Activated T-cell treated with anti-CD3 and anti-CD28 coated beads, Interleukin-2, amount 50 U/mL, for 72 hours (primary cell): ENCODE results near the gene MDH1. TPM values are rescaled to one million over a fixed set of nuclear protein-coding genes. Genes with fewer than 3 reads are reported as not detected.

ENCODE experiments used
- ATAC-seq, 2 donors: fragments of 150-1000 bp; cut with Tn5 transposase; replicated peaks in 1 of 2; 2 replicates each; pipeline ENCODE4 v1.10.0; 2021; ENCODE audit warnings: moderate library complexity in 2 of 2, mild to moderate bottlenecking in 1 of 2
- DNase-seq, 2 donors: peaks; one replicate each; pipeline ENCODE4 v3.0.0; 2021 to 2022; ENCODE audit warnings: mixed read lengths in 1 of 2
- H3K27ac Mint-ChIP-seq: one replicate; pipeline ENCODE4 v1.8.0; 2022; ENCODE audit warnings: mild to moderate bottlenecking, moderate library complexity, mixed read lengths
- H3K27me3 Mint-ChIP-seq: one replicate; pipeline ENCODE4 v1.8.0; 2022; ENCODE audit warnings: low read depth, mixed read lengths
- H3K36me3 Mint-ChIP-seq, 2 donors: one replicate each; pipeline ENCODE4 v1.8.0; 2022; ENCODE audit warnings: mixed read lengths in 2 of 2, mild to moderate bottlenecking in 1 of 2; ENCODE audit not compliant: insufficient read depth in 2 of 2
- H3K4me1 Mint-ChIP-seq: one replicate; pipeline ENCODE4 v1.8.0; 2022; ENCODE audit warnings: low read depth, mixed read lengths
- H3K4me3 Mint-ChIP-seq, 2 donors: one replicate each; pipeline ENCODE4 v1.8.0; 2022; ENCODE audit warnings: mild to moderate bottlenecking in 2 of 2, mixed read lengths in 2 of 2, moderate library complexity in 2 of 2
- H3K9me3 Mint-ChIP-seq, 2 donors: one replicate each; pipeline ENCODE4 v1.8.0; 2022; ENCODE audit warnings: mixed read lengths in 2 of 2
- total RNA-seq, 2 donors: library from RNA; stranded (reverse); gene quantifications; one replicate each; pipeline ENCODE4 v1.2.3, GENCODE V29; 2022

Gene MDH1
- total RNA-seq, 2 donors from 2014 or later: 170 to 171 TPM

- H3K4me1 Mint-ChIP-seq: no peaks in the 10 kb centered on the region
- H3K27me3 Mint-ChIP-seq: peaks cover 8% of the 10 kb centered on the region
- ATAC-seq (no peak), DNase-seq (no peak)
- peaks cover 10 to 12% of the 10 kb centered on the region in 2 donors for H3K9me3 Mint-ChIP-seq
- no peak overlapping the region for H3K27ac Mint-ChIP-seq
- peaks cover 11 to 13% of the 10 kb centered on the region in 2 donors for H3K36me3 Mint-ChIP-seq
- no peak overlapping the region for H3K4me3 Mint-ChIP-seq
These were observed 39.1 kb downstream of the MDH1 start for GRCh38 chr2:63627866-63628265.

GRCh38 chr2:63628403-63628942 lies 39.7 kb downstream of the MDH1 start:
- peaks cover 12 to 13% of the 10 kb centered on the region in 2 donors for H3K36me3 Mint-ChIP-seq
- no peak for ATAC-seq
- H3K9me3 Mint-ChIP-seq: peaks cover 10 to 15% of the 10 kb centered on the region in 2 donors
- H3K4me1 Mint-ChIP-seq: no peaks in the 10 kb centered on the region
- H3K4me3 Mint-ChIP-seq: no peak overlapping the region
- peaks cover 8% of the 10 kb centered on the region for H3K27me3 Mint-ChIP-seq
- no peak for DNase-seq
- H3K27ac Mint-ChIP-seq: no peak overlapping the region

GRCh38 chr2:63631501-63631900 lies 42.7 kb downstream of the MDH1 start:
- Mint-ChIP-seq H3K4me3 (no peak overlapping the region), H3K4me1 (no peaks in the 10 kb centered on the region), H3K9me3 (peaks cover 11 to 18% of the 10 kb centered on the region in 2 donors), H3K36me3 (peaks cover 13% of the 10 kb centered on the region in 2 donors), H3K27ac (no peak overlapping the region), H3K27me3 (no peaks in the 10 kb centered on the region)
- no peak for ATAC-seq
- DNase-seq: no peak

- Mint-ChIP-seq H3K36me3 (peaks cover 13% of the 10 kb centered on the region in 2 donors), H3K27me3 (no peaks in the 10 kb centered on the region), H3K4me1 (no peaks in the 10 kb centered on the region), H3K27ac (no peak overlapping the region), H3K4me3 (no peak overlapping the region), H3K9me3 (peaks cover 12 to 18% of the 10 kb centered on the region in 2 donors)
- ATAC-seq: no peak
- no peak for DNase-seq
These were observed 43.6 kb downstream of the MDH1 start for GRCh38 chr2:63632382-63632781.

- Mint-ChIP-seq H3K27me3 (peaks cover 5% of the 10 kb centered on the region), H3K9me3 (peaks cover 3 to 6% of the 10 kb centered on the region in 2 donors)
These were observed 50.6 kb downstream of the MDH1 start for GRCh38 chr2:63639344-63639743.

GRCh38 chr2:63642946-63643345 lies 54.2 kb downstream of the MDH1 start:
- H3K4me3 Mint-ChIP-seq: no peak overlapping the region
- H3K36me3 Mint-ChIP-seq: peaks cover 0 to 2% of the 10 kb centered on the region in 2 donors
- no peak overlapping the region for H3K27ac Mint-ChIP-seq
- no peaks in the 10 kb centered on the region for H3K4me1 Mint-ChIP-seq
- peaks cover 0 to 3% of the 10 kb centered on the region in 2 donors for H3K9me3 Mint-ChIP-seq
- DNase-seq (no peak), ATAC-seq (no peak)
- H3K27me3 Mint-ChIP-seq: peaks cover 5% of the 10 kb centered on the region

More at GRCh38 chr2:63639344-63639743, 50.6 kb downstream of the MDH1 start:
- no peaks in the 10 kb centered on the region for H3K4me1 Mint-ChIP-seq
- no peak for ATAC-seq
- no peak overlapping the region for H3K27ac Mint-ChIP-seq
- no peak overlapping the region for H3K4me3 Mint-ChIP-seq
- H3K36me3 Mint-ChIP-seq: peaks cover 0 to 1% of the 10 kb centered on the region in 2 donors
- no peak for DNase-seq

- Mint-ChIP-seq H3K9me3 (peaks cover 0 to 3% of the 10 kb centered on the region in 2 donors), H3K4me3 (no peak overlapping the region), H3K27ac (no peak overlapping the region), H3K27me3 (peaks cover 5% of the 10 kb centered on the region), H3K36me3 (peaks cover 0 to 2% of the 10 kb centered on the region in 2 donors), H3K4me1 (no peaks in the 10 kb centered on the region)
- ATAC-seq: no peak
- no peak for DNase-seq
These were observed 54.7 kb downstream of the MDH1 start for GRCh38 chr2:63643486-63643885.

GRCh38 chr2:63648632-63649031 lies 59.9 kb downstream of the MDH1 start:
- Mint-ChIP-seq H3K9me3 (peaks cover 0 to 3% of the 10 kb centered on the region in 2 donors), H3K4me3 (no peak overlapping the region), H3K27me3 (peaks cover 14% of the 10 kb centered on the region), H3K36me3 (peaks cover 0 to 2% of the 10 kb centered on the region in 2 donors), H3K4me1 (no peaks in the 10 kb centered on the region), H3K27ac (no peak overlapping the region)
- no peak for DNase-seq
- no peak for ATAC-seq

- Mint-ChIP-seq H3K27ac (no peak overlapping the region), H3K27me3 (peaks cover 14% of the 10 kb centered on the region), H3K4me1 (peaks cover 2% of the 10 kb centered on the region), H3K4me3 (no peak overlapping the region), H3K9me3 (peaks cover 0 to 3% of the 10 kb centered on the region in 2 donors), H3K36me3 (peaks cover 2 to 6% of the 10 kb centered on the region in 2 donors)
- DNase-seq (no peak), ATAC-seq (no peak)
These were observed 61.1 kb downstream of the MDH1 start for GRCh38 chr2:63649829-63650228.

- H3K27ac Mint-ChIP-seq: no peak overlapping the region
- peaks cover 0 to 1% of the 10 kb centered on the region in 2 donors for H3K9me3 Mint-ChIP-seq
- ATAC-seq: no peak
- peaks cover 14% of the 10 kb centered on the region for H3K27me3 Mint-ChIP-seq
- DNase-seq: no peak
- H3K4me1 Mint-ChIP-seq: peaks cover 9% of the 10 kb centered on the region
- H3K36me3 Mint-ChIP-seq: peaks cover under 1 to 6% of the 10 kb centered on the region in 2 donors
- no peak overlapping the region for H3K4me3 Mint-ChIP-seq
These were observed 62.0 kb downstream of the MDH1 start for GRCh38 chr2:63650756-63651155.

- DNase-seq: no peak
- Mint-ChIP-seq H3K36me3 (peaks cover 0 to 6% of the 10 kb centered on the region in 2 donors), H3K4me1 (peaks cover 9% of the 10 kb centered on the region), H3K27me3 (peaks cover 14% of the 10 kb centered on the region), H3K27ac (no peak overlapping the region), H3K4me3 (no peak overlapping the region), H3K9me3 (no peaks in the 10 kb centered on the region)
- no peak for ATAC-seq
These were observed 62.6 kb downstream of the MDH1 start for GRCh38 chr2:63651356-63651755.

GRCh38 chr2:63651861-63652651 lies 63.3 kb downstream of the MDH1 start:
- Mint-ChIP-seq H3K4me3 (no peak overlapping the region), H3K27ac (no peak overlapping the region), H3K4me1 (peaks cover 9% of the 10 kb centered on the region), H3K27me3 (peaks cover 14% of the 10 kb centered on the region), H3K36me3 (peaks cover 0 to 6% of the 10 kb centered on the region in 2 donors), H3K9me3 (no peaks in the 10 kb centered on the region)
- ATAC-seq: no peak
- DNase-seq: no peak

GRCh38 chr2:63652652-63652985 lies 63.9 kb downstream of the MDH1 start:
- H3K27me3 Mint-ChIP-seq: peaks cover 14% of the 10 kb centered on the region
- H3K27ac Mint-ChIP-seq: no peak overlapping the region
- ATAC-seq (no peak), DNase-seq (no peak)
- no peak overlapping the region for H3K4me3 Mint-ChIP-seq
- peaks cover 9% of the 10 kb centered on the region for H3K4me1 Mint-ChIP-seq
- H3K36me3 Mint-ChIP-seq: peaks cover 0 to 6% of the 10 kb centered on the region in 2 donors
- no peaks in the 10 kb centered on the region for H3K9me3 Mint-ChIP-seq
